ENCODE data around the gene CSE1L.
A peak's percentile ranks its signal among the peaks of the same experiment; 100 is the strongest.
"Not testable (repeated sequence)": the region's sequence is repeated elsewhere in the genome, so short reads cannot be mapped to it uniquely, and the experiment has no call there.

Gene CSE1L

GRCh38 chr20:49024220-49024619 is 21.9 kb upstream of the CSE1L start:
- TF ChIP-seq CTCF (IDR thresholded peaks at IDR 0.05; ENCODE audit: insufficient read depth, low read length, missing control alignments) = no peak
- ChIA-PET POLR2A (no interaction called here), CTCF (no interaction called here)
- no peak overlapping the region for H3K4me3 ChIP-seq (ENCODE audit: low read depth, low read length)
- no peak for DNase-seq (ENCODE audit: low read depth, low spot score)

- ChIA-PET CTCF (interaction anchor here (0.9 to 3.7 kb wide), 5 partner anchors 8 to 188 kb away, joined by 3 to 20 read pairs (median 4); no protein-coding TSS in a partner anchor), POLR2A (interaction anchor here (1.1 kb wide), 1 partner anchor 9 kb away, joined by 3 read pairs; no protein-coding TSS in a partner anchor)
- H3K4me3 ChIP-seq (ENCODE audit: low read depth, low read length); DNase-seq (ENCODE audit: low read depth, low spot score): not testable (repeated sequence)
These were observed 17.9 kb upstream of the CSE1L start for GRCh38 chr20:49028177-49028576.

- H3K4me3 ChIP-seq (ENCODE audit: low read depth, low read length) = no peak overlapping the region
- no peak for DNase-seq (ENCODE audit: low read depth, low spot score)
- POLR2A ChIA-PET = interaction anchor here (0.6 to 1.1 kb wide), 2 partner anchors 9 to 159 kb away, joined by 3 to 4 read pairs; partner anchors contain the start of gene STAU1
- CTCF ChIA-PET = interaction anchor here (1.0 to 3.7 kb wide), 4 partner anchors 9 to 187 kb away, joined by 3 to 20 read pairs (median 9); no protein-coding TSS in a partner anchor
- no peak for TF ChIP-seq CTCF (IDR thresholded peaks at IDR 0.05; ENCODE audit: insufficient read depth, low read length, missing control alignments)
These were observed 17.4 kb upstream of the CSE1L start for GRCh38 chr20:49028684-49029083.

GRCh38 chr20:49029203-49029602 is 16.9 kb upstream of the CSE1L start:
- CTCF ChIA-PET = interaction anchor here (0.7 to 3.7 kb wide), 6 partner anchors 9 to 187 kb away, joined by 3 to 20 read pairs (median 4); no protein-coding TSS in a partner anchor

GRCh38 chr20:49030954-49031619 is 15.0 kb upstream of the CSE1L start:
- CTCF ChIA-PET = interaction anchor here (1.6 kb wide), 1 partner anchor 373 kb away, joined by 3 read pairs; no protein-coding TSS in a partner anchor
- H3K4me3 ChIP-seq (ENCODE audit: low read depth, low read length) = no peak overlapping the region
- POLR2A ChIA-PET = no interaction called here
- no peak for DNase-seq (ENCODE audit: low read depth, low spot score)
- no peak for TF ChIP-seq CTCF (IDR thresholded peaks at IDR 0.05; ENCODE audit: insufficient read depth, low read length, missing control alignments)

More at GRCh38 chr20:49029203-49029602, 16.9 kb upstream of the CSE1L start:
- H3K4me3 ChIP-seq (ENCODE audit: low read depth, low read length) = no peak overlapping the region
- POLR2A ChIA-PET = interaction anchor here (0.6 to 1.1 kb wide), 3 partner anchors 10 to 983 kb away, joined by 3 to 4 read pairs (median 3); partner anchors contain the start of gene STAU1
- no peak for TF ChIP-seq CTCF (IDR thresholded peaks at IDR 0.05; ENCODE audit: insufficient read depth, low read length, missing control alignments)
- DNase-seq (ENCODE audit: low read depth, low spot score) = peak; percentile 28

GRCh38 chr20:49032455-49032854 is 13.7 kb upstream of the CSE1L start:
- no peak overlapping the region for H3K4me3 ChIP-seq (ENCODE audit: low read depth, low read length)
- no peak for TF ChIP-seq CTCF (IDR thresholded peaks at IDR 0.05; ENCODE audit: insufficient read depth, low read length, missing control alignments)
- no peak for DNase-seq (ENCODE audit: low read depth, low spot score)
- CTCF ChIA-PET = interaction anchor here (1.6 kb wide), 1 partner anchor 375 kb away, joined by 3 read pairs; no protein-coding TSS in a partner anchor
- POLR2A ChIA-PET = interaction anchor here (0.6 kb wide), 1 partner anchor 79 kb away, joined by 3 read pairs; no protein-coding TSS in a partner anchor
